ENCODE measurements around the gene KCNAB1. TPM values are rescaled to one million over a fixed set of nuclear protein-coding genes. Genes with fewer than 3 reads are reported as not detected.
"Not testable (repeated sequence)": the region's sequence is repeated elsewhere in the genome, so short reads cannot be mapped to it uniquely, and the experiment has no call there.

Gene KCNAB1
- total RNA-seq (2014; rRNA removed) (not detected in 2 replicates), Bru-seq, nascent RNA (percentile 7 among the genes with signal in this experiment), BruChase-seq, experiment 1, labeled RNA remaining after a 6-hour chase (percentile 7 among the genes with signal in this experiment), BruChase-seq, experiment 2, labeled RNA remaining after a 2-hour chase (percentile 7 among the genes with signal in this experiment)
- long read RNA-seq, partial matches to known transcripts = 1 of 68 reads
- long read RNA-seq, other reads (novel, unspliced or antisense) = 67 of 68 reads

- no peak for TF ChIP-seq EZH2 (IDR thresholded peaks at IDR 0.05; ENCODE audit: low read length, unreplicated experiment)
- TF ChIP-seq EZH2phosphoT487 (IDR thresholded peaks at IDR 0.05; ENCODE audit: borderline replicate concordance, low read length) = no peak
- TF ChIP-seq CTCF (conservative IDR thresholded peaks at IDR 0.05; ENCODE audit: low read depth, low read length) = no peak
Measured at GRCh38 chr3:156120528-156121251, at the start of gene KCNAB1. KCNAB1 (plus strand) TSS chr3:156120578.

GRCh38 chr3:156071031-156071430, 49.3 kb upstream of the KCNAB1 start:
- POLR2A ChIA-PET (ENCODE audit: unreplicated experiment) = no interaction called here
- Histone ChIP-seq H3K36me3 (ENCODE audit: low read depth, low read length) (no peaks in the 10 kb centered on the region), H3K27me3 (ENCODE audit: low read length) (peaks cover 36% of the 10 kb centered on the region), H4K20me1 (ENCODE audit: low read length) (no peaks in the 10 kb centered on the region), H3K4me1 (ENCODE audit: insufficient read depth, low read length) (no peaks in the 10 kb centered on the region; the same call in 1 of the 2 replicates), H3K9me2 (replicated peaks; ENCODE audit: low read length) (no peaks in the 10 kb centered on the region), H3K9ac (ENCODE audit: low read length) (no peak overlapping the region), H2AFZ (ENCODE audit: low read length) (no peak overlapping the region), H3K79me2 (ENCODE audit: low read length) (no peaks in the 10 kb centered on the region), H3F3A (ENCODE audit: low read length, unreplicated experiment) (no peaks in the 10 kb centered on the region), H3K27ac (ENCODE audit: low read length) (no peak overlapping the region), H3K9me3 (ENCODE audit: low read length) (no peaks in the 10 kb centered on the region), H3K4me2 (ENCODE audit: low read length) (no peak overlapping the region), H3K4me3 (ENCODE audit: low read length) (no peak overlapping the region)
- DNase-seq = no peak
- BruUV-seq (replicated peaks) = no TSS peak
- TF ChIP-seq EZH2 (IDR thresholded peaks at IDR 0.05; ENCODE audit: low read length, unreplicated experiment) (no peak), EZH2phosphoT487 (IDR thresholded peaks at IDR 0.05; ENCODE audit: borderline replicate concordance, low read length) (no peak), CTCF (conservative IDR thresholded peaks at IDR 0.05; ENCODE audit: low read depth, low read length) (no peak)
- CTCF ChIA-PET = no interaction called here
- ATAC-seq = no peak
- intact Hi-C loops (cut with micrococcal nuclease) = no loop called here

More at GRCh38 chr3:156120528-156121251, at the start of gene KCNAB1:
- Histone ChIP-seq H3K36me3 (ENCODE audit: low read depth, low read length) (no peaks in the 10 kb centered on the region), H3K4me1 (ENCODE audit: insufficient read depth, low read length) (no peaks in the 10 kb centered on the region), H4K20me1 (ENCODE audit: low read length) (no peaks in the 10 kb centered on the region), H3F3A (ENCODE audit: low read length, unreplicated experiment) (no peaks in the 10 kb centered on the region), H3K4me2 (ENCODE audit: low read length) (no peak within 1 kb of the TSS), H3K4me3 (ENCODE audit: low read length) (no peak within 1 kb of the TSS), H3K27ac (ENCODE audit: low read length) (no peak within 1 kb of the TSS), H3K9ac (ENCODE audit: low read length) (no peak within 1 kb of the TSS), H3K27me3 (ENCODE audit: low read length) (peaks cover 44% of the 10 kb centered on the region), H3K9me2 (replicated peaks; ENCODE audit: low read length) (no peaks in the 10 kb centered on the region), H3K9me3 (ENCODE audit: low read length) (no peaks in the 10 kb centered on the region), H2AFZ (ENCODE audit: low read length) (no peak within 1 kb of the TSS), H3K79me2 (ENCODE audit: low read length) (no peaks in the 10 kb centered on the region)
- CTCF ChIA-PET = interaction anchor here (0.6 kb wide), 1 partner anchor 77 kb away, joined by 3 read pairs; no protein-coding TSS in a partner anchor
- no TSS peak for BruUV-seq (replicated peaks)
- ATAC-seq (no peak), DNase-seq (no peak)
- POLR2A ChIA-PET (ENCODE audit: unreplicated experiment) = no interaction called here
- intact Hi-C loops (cut with micrococcal nuclease) = no loop called here

GRCh38 chr3:156072950-156073657, 47.3 kb upstream of the KCNAB1 start:
- ATAC-seq; H3K36me3 ChIP-seq (ENCODE audit: low read depth, low read length); POLR2A ChIA-PET (ENCODE audit: unreplicated experiment); H3K9ac ChIP-seq (ENCODE audit: low read length); CTCF ChIA-PET; BruUV-seq (replicated peaks); H3K9me2 ChIP-seq (replicated peaks; ENCODE audit: low read length); DNase-seq; H3K9me3 ChIP-seq (ENCODE audit: low read length); H3K4me3 ChIP-seq (ENCODE audit: low read length); H3K79me2 ChIP-seq (ENCODE audit: low read length); H3K4me2 ChIP-seq (ENCODE audit: low read length); H2AFZ ChIP-seq (ENCODE audit: low read length); intact Hi-C loops (cut with micrococcal nuclease); H4K20me1 ChIP-seq (ENCODE audit: low read length); H3K4me1 ChIP-seq (ENCODE audit: insufficient read depth, low read length); H3F3A ChIP-seq (ENCODE audit: low read length, unreplicated experiment); H3K27ac ChIP-seq (ENCODE audit: low read length): not testable (repeated sequence)
- H3K27me3 ChIP-seq (ENCODE audit: low read length) = peaks cover 51% of the 10 kb centered on the region

Measured in PC-3 (cell line).